OCI-LY1 (cell line): ENCODE data around the gene SHLD1.

Experiments
- H2AFZ ChIP-seq: fragments of 200-600 bp; sonication (generic), shearing (Covaris generic); 2 replicates; pipeline ENCODE4 v1.6.0; 2014; ENCODE audit warnings: antibody characterized with exemption, mild to moderate bottlenecking, low read length
- H3F3A ChIP-seq: fragments of 200-600 bp; sonication (generic), shearing (Covaris generic); 2 replicates; pipeline ENCODE4 v1.6.0; 2014; ENCODE audit warnings: mild to moderate bottlenecking, antibody characterized with exemption, low read length, moderate library complexity; ENCODE audit not compliant: insufficient read depth
- H3K27ac ChIP-seq: fragments of 200-600 bp; sonication (generic); 2 replicates; pipeline ENCODE4 v1.5.1; 2014; ENCODE audit warnings: low read length, mixed run types, mild to moderate bottlenecking, low read depth; ENCODE audit not compliant: poor library complexity, severe bottlenecking
- H3K27me3 ChIP-seq: fragments of 200-600 bp; sonication (generic); 2 replicates; pipeline ENCODE4 v1.6.0; 2014; ENCODE audit warnings: antibody characterized with exemption, mild to moderate bottlenecking, low read length, moderate library complexity; ENCODE audit not compliant: insufficient read depth
- H3K36me3 ChIP-seq: fragments of 200-600 bp; sonication (generic); 2 replicates; pipeline ENCODE4 v1.6.1; 2014; ENCODE audit warnings: mild to moderate bottlenecking, antibody characterized with exemption, low read length, moderate library complexity, mixed read lengths; ENCODE audit not compliant: insufficient read depth
- H3K4me1 ChIP-seq: fragments of 200-600 bp; sonication (generic); 2 replicates; pipeline ENCODE4 v1.5.1; 2014; ENCODE audit warnings: mild to moderate bottlenecking, low read length, moderate library complexity; ENCODE audit not compliant: insufficient read depth, severe bottlenecking
- H3K4me2 ChIP-seq: fragments of 200-600 bp; sonication (generic), shearing (Covaris generic); 2 replicates; pipeline ENCODE4 v1.6.1; 2014; ENCODE audit warnings: low read length
- H3K4me3 ChIP-seq: fragments of 200-600 bp; sonication (generic); 2 replicates; pipeline ENCODE4 v1.5.1; 2014; ENCODE audit warnings: low read length, low read depth, mild to moderate bottlenecking, mixed read lengths; ENCODE audit not compliant: poor library complexity, severe bottlenecking
- H3K79me2 ChIP-seq: fragments of 200-600 bp; shearing (Covaris generic); 2 replicates; pipeline ENCODE4 v1.6.1; 2016; ENCODE audit warnings: mixed run types, low read length, mixed read lengths; ENCODE audit not compliant: insufficient read depth
- H3K9ac ChIP-seq: fragments of 200-600 bp; sonication (generic), shearing (Covaris generic); 2 replicates; pipeline ENCODE4 v1.6.1; 2014; ENCODE audit warnings: mild to moderate bottlenecking, low read length, mixed read lengths
- H3K9me2 ChIP-seq: fragments of 200-600 bp; sonication (generic), shearing (Covaris generic); 2 replicates; pipeline ENCODE4 v1.6.1; 2014; ENCODE audit warnings: low read depth, mild to moderate bottlenecking, low read length, mixed read lengths
- H3K9me3 ChIP-seq: fragments of 200-600 bp; shearing (Covaris generic); 2 replicates; pipeline ENCODE4 v1.6.1; 2014; ENCODE audit warnings: low read length, mixed read lengths
- H4K20me1 ChIP-seq: fragments of 200-600 bp; sonication (generic), shearing (Covaris generic); 2 replicates; pipeline ENCODE4 v1.6.0; 2016; ENCODE audit warnings: mild to moderate bottlenecking, low read length; ENCODE audit not compliant: insufficient read depth
- CTCF ChIP-seq: fragments of 200-600 bp; sonication (generic), shearing (Covaris generic); IDR thresholded peaks from 2 replicates; pipeline ENCODE4 v1.5.1; 2017; ENCODE audit warnings: mild to moderate bottlenecking, antibody characterized with exemption, low read length, moderate library complexity, mixed read lengths
- EZH2 ChIP-seq: fragments of 200-600 bp; sonication (generic), shearing (Covaris generic); IDR thresholded peaks from 2 replicates; pipeline ENCODE4 v1.8.0; 2017; ENCODE audit warnings: borderline replicate concordance, mixed run types, mild to moderate bottlenecking, antibody characterized with exemption, low read length, moderate library complexity, mixed read lengths

The SHLD1 gene

GRCh38 chr20:5855939-5856338 lies 105.7 kb downstream of the SHLD1 start:
- no peak overlapping the region for H3K4me3 ChIP-seq
- H3K27ac ChIP-seq, result no peak overlapping the region
- H4K20me1 ChIP-seq, result no peaks in the 10 kb centered on the region
- no peak for TF ChIP-seq EZH2
- TF ChIP-seq CTCF, result no peak
- H3K27me3 ChIP-seq, result no peaks in the 10 kb centered on the region
- H3K9me3 ChIP-seq, result no peaks in the 10 kb centered on the region
- H2AFZ ChIP-seq, result no peak overlapping the region
- peaks cover 9% of the 10 kb centered on the region for H3K36me3 ChIP-seq
- H3F3A ChIP-seq, result no peaks in the 10 kb centered on the region
- no peaks in the 10 kb centered on the region for H3K9me2 ChIP-seq
- H3K79me2 ChIP-seq, result no peaks in the 10 kb centered on the region
- H3K9ac ChIP-seq, result no peak overlapping the region
- no peak overlapping the region for H3K4me2 ChIP-seq
- H3K4me1 ChIP-seq, result no peaks in the 10 kb centered on the region

- Histone ChIP-seq H3K4me2 (no peak overlapping the region), H3K36me3 (peaks cover 22% of the 10 kb centered on the region), H3F3A (no peaks in the 10 kb centered on the region), H3K9me3 (no peaks in the 10 kb centered on the region), H3K9me2 (no peaks in the 10 kb centered on the region), H3K4me1 (no peaks in the 10 kb centered on the region), H3K27ac (no peak overlapping the region), H2AFZ (no peak overlapping the region), H3K79me2 (no peaks in the 10 kb centered on the region), H3K27me3 (no peaks in the 10 kb centered on the region), H3K9ac (no peak overlapping the region), H4K20me1 (no peaks in the 10 kb centered on the region), H3K4me3 (no peak overlapping the region)
- TF ChIP-seq EZH2 (no peak), CTCF (no peak)
These were observed 109.4 kb downstream of the SHLD1 start for GRCh38 chr20:5859608-5860007.

GRCh38 chr20:5862703-5863039 lies 112.5 kb downstream of the SHLD1 start:
- Histone ChIP-seq H3F3A (no peaks in the 10 kb centered on the region), H3K9me3 (no peaks in the 10 kb centered on the region), H3K4me2 (no peak overlapping the region), H3K27me3 (no peaks in the 10 kb centered on the region), H3K9me2 (no peaks in the 10 kb centered on the region), H3K4me3 (no peak overlapping the region), H2AFZ (no peak overlapping the region), H3K9ac (no peak overlapping the region), H4K20me1 (no peaks in the 10 kb centered on the region), H3K4me1 (no peaks in the 10 kb centered on the region), H3K36me3 (peaks cover 13% of the 10 kb centered on the region), H3K79me2 (no peaks in the 10 kb centered on the region), H3K27ac (no peak overlapping the region)
- TF ChIP-seq EZH2, result no peak
- no peak for TF ChIP-seq CTCF
